HG03060 (cell line): ENCODE data around the gene ASTN2.
A peak's percentile ranks its signal among the peaks of the same experiment; 100 is the strongest.
"Not testable (repeated sequence)": the region's sequence is repeated elsewhere in the genome, so short reads cannot be mapped to it uniquely, and the experiment has no call there.

ENCODE experiments used
- ATAC-seq: cut with Tn5 transposase; IDR thresholded peaks from one replicate; pipeline ENCODE4 v1.9.1; 2021; ENCODE audit warnings: low read depth, moderate number of reproducible peaks; ENCODE audit not compliant: unreplicated experiment

ASTN2 gene

DNA sequence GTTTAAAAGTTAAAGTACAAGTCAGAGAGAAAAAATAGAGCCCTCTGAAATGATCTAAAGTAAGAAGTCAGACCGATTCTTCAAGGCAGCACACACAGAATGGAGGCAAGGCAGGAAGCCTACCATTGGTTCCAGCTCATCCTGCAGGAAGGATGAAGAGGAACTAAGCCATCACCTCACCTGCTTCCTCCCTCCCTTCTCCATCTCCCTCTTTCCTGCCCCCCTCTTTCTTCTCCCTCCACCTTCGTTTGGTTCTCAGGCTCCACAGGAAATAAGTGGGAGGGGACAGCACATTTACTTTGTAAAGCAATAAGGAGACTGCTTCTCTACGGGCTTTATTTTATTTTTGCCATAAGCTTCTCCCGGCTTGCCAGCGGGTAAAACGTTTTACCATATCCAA lies 514.3 kb downstream of the ASTN2 start:
- ATAC-seq: no peak

DNA sequence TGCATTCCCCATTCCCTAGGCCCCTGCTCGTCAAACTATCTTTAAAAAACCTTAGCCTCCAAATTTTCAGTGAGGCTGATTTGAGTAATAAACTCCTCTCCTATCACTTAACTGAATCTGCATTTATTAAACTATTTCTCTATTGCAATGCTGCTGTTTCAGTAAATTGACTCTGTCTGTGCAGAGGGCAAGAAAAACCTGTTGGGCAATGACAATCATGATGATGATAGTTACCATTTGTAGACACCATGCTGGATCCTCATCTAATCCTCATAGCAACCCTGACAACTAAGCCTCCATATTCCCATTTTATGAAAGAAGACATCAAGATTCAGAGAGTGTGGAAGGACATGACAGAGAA lies 514.9 kb downstream of the ASTN2 start:
- ATAC-seq: no peak

DNA sequence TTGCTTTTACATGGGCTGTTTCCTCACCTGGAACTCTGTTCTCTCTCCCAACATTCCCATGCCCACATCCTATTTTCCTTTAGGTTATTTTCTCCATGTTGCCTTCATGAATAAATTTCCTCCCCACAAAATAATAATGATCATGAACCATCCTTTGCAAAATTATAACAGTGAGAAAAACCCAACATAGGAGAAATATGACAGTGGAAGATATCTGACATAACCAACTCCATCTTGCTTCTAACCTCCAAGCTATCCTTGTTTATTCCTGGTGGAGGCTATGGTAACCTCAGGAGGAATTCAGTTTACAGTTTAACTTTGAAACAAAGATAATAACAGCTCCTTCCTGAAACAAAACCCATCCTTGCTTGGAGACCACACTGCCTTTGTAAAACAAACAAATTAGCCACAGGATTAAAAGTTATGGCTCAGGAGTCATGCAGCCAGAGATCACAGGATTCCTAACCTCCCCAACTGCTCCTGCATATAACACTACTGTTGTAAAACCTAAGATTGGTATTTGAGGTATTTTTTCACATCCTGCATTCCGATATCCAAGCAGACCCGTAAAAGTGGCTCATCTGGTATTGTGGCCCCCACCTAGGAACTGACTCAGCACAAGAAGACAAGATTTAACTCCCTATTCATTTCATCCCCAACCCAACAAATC lies 515.4 kb downstream of the ASTN2 start:
- no peak for ATAC-seq

DNA sequence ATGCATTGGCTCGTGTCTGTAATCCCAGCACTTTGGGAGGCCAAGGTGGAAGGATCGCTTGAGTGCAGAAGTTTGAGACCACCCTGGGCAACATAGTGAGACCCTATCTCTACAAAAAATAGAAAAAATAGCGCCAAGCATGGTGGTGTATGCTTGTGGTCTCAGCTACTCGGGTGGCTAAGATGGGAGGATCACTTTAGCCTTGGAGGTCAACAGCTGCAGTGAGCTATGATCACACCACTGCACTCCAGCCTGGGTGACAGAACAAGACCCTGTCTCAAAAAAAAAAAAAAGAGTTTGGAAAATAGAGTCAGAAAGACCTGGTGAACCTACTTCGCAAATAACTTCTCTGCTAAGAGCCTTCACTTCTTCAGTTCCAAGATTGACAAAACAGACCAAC lies 516.7 kb downstream of the ASTN2 start:
- not testable (repeated sequence) for ATAC-seq

DNA sequence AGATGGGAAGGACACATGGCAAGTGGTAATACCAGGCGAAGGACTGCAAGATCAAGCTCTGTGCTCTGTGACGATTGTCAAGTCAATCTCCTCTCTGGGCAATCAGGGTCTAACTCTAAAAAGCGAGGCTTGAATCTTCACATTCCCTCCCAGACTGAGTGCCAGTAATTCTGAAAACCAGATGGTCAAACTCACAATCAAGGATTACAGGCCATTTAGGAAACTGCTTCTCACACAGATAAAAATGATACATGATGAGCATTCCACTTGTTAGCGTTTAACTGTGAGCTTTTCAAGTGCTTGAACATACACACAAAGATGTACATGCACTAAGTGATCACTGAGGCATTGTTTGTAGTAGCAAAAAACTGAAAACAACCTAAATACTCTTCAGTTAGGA lies 517.7 kb downstream of the ASTN2 start:
- ATAC-seq: no peak

DNA sequence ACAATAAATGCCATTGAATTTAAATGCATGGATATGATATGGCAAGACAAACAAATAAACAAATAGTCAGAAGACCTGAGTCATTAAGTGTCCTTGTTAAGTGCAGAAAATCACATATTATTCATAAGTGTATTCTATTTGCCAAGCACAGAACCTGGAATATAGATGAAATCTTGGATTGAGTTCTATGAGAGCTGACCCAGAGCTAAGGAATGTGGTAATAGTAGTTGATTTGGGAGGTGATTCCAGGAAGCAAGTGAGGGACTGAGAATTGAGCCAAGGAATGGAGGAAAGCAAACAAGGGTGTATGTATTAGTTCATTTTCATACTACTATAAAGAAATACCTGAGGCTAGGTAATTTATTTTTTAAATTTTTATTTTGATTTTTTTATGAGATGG lies 518.9 kb downstream of the ASTN2 start:
- no peak for ATAC-seq

DNA sequence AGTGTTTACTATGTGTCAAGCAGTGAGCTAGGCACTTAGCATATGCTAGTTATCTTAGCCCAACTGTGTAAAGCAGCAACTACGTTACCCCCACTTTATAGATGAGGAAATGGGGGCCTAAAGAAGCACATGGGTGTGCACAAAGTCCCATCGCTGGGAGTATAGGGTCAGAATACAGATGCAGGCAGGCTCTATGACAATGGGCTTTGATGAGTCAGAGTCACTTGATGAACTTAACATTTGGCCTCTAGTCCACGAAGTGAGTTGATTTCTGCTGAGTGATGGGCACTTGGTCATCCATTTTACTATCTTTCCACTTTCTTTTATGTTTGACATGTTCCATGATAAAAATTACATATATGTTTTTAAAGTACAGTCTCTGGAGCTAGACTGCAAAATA lies 523.4 kb downstream of the ASTN2 start:
- no peak for ATAC-seq

DNA sequence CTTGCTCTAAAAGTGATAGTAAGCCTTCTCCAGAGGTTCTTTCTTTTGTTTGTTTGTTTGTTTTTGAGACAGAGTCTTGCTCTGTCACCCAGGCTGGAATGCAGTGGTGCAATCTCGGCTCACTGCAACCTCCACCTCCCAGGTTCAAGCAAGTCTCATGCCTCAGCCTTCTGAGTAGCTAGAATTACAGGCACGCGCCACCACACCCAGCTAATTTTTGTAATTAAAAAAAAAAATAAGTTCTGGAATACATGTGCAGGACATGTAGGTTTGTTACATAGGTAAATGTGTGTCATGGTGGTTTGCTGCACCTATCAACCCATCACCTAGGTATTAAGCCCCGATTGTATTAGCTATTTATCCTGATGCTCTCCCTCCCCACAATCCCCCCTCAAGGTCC lies 526.4 kb downstream of the ASTN2 start:
- ATAC-seq: not testable (repeated sequence)

DNA sequence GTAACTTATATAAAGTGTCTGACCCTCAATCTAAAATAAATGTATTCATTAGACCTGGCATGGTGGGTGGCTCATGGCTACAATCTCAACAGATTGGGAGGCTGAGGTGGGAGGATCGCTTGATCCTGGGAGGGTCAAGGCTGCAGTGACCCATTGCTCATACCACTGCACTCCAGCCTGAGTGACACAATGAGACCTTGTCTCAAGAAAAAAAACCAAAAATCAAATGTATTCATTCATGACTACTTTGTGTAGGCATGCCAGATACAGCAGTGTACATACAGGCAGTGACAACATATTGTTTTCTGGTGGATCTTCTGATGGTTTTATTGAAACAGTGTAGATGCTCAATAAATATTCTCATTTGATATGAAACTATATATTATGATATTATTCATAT lies 526.8 kb downstream of the ASTN2 start:
- ATAC-seq: no peak

DNA sequence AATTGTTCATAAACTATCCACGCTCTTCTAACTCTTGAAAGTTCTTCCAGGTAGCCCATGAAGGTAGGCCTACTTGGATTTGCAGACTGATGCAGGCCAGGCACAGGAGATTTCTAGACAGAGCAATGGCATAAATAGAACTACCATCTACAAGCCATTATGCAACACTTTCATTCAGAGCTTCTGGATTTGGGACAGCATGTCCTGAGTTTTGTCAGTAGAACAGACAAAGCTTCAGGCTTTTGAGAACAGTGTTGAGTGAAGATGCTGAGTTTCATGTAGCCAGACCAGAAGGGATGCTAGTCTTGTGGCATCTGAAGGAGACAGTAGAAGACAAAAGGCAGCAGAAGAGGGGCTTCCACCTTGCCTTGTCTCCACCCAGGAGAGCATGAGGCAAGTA lies 531.2 kb downstream of the ASTN2 start:
- no peak for ATAC-seq

DNA sequence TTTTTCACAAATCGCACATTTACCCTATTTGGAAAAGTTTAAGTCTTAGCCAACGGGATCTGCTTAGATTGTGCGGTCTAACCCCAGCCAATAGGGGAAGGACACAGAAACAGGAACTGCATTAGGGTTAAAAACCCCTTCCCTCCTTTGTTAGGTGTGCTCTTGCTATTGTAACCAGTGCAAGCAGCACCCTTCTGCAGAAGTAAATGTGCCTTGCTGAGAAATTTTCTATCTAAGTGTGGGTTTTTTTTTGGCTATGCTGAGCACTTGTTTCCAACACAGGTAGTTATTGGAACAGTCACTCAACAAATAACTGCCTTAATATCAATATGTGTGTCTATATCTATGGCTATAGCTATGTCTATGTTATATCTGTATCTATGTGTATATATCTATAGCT lies 537.8 kb downstream of the ASTN2 start:
- no peak for ATAC-seq

DNA sequence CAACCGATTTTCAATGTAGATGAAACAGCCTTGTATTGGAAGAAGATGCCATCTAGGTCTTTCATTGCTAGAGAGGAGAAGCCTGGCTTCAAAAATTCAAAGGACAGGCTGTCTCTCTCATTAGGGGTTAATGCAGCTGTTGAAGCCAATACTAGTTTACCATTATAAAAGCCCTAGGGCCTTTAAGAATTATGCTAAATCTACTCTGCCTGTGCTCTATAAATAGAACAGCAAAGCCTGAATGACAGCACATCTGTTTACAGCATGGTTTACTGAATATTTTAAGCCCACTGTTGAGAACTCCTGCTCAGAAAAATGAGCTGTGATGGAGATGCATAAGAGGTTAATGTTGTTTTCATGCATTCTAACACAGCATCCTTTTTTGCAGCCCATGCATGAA lies 539.3 kb downstream of the ASTN2 start:
- ATAC-seq: no peak

DNA sequence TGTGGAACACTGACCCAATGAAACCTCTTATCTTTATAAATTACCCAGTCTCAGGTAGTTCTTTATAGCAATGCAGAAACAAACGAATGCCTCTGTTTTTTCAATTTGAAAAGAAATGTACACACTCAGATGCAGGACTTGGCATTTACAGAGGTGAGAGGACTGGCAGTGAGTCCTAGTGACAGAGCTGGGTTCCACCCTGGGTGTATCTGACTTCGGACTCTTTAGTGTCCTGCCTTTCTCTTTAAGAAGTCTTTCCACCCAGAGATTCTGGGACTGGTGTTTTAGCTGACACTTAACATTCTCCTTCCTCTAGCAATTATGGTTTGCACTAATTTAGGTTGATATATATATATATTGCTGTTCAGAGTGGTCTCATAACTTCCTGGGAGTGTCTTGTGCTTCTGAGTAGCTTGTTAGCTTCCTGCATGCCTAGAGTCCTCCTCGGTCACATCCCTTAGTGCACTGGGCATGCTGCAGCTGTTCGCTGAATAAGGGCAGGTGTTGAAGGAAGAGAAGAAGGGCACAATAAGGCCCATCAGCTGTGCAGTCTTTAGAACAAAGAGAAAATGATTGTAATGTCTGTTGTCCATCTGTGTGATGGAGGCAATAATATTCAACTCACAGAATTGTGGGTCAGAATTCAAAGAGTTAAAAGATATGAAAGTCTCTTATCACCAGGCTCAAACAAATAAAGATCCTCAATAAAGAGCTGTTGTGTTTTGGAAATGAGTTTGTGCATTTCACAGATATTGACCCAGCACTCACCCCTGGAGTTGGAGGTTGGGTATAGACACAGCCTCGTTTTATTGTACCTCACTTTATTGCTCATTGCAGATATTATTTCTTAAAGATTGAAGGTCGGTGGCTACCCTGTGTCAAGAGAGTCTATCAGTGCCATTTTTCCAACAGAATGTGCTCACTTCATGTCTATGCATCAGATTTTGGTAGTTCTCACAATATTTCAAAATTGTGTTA lies 540.6 kb downstream of the ASTN2 start:
- no peak for ATAC-seq

DNA sequence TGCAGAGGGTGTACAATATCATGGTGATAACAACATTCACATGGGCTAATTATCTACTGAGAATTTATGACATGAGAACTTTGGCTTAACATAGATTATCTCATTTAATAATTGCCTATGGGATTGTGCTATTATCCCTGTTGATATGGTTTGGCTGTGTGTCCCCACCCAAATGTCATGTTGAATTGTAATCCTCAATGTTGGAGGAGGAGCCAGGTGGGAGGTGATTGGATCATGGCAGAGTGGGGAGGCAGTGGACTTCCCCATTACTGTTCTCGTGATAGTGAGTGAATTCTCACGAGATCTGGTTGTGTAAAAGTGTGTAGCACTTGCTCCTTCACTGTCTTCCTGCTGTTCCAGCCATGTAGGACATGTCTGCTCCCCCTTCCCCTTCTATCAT lies 541.4 kb downstream of the ASTN2 start:
- ATAC-seq: no peak

DNA sequence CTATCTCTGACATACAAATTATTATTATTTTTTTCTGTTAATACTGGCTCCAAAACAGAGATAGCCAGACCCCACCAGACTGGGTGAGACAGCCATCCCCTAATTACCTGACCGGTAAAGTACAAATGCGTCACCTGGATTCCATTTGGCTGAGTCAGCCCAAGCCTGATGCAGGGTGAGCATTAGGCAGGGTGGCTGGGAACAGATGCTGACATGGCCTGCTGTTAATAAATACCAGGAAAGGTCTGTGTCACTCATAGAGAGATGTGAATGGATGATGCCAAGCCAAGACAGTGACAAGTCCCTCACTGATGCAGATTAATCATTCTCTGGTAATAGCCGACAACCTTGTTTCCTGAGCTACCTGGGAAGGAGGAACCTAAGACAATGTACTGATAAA lies 544.3 kb downstream of the ASTN2 start:
- ATAC-seq: no peak

DNA sequence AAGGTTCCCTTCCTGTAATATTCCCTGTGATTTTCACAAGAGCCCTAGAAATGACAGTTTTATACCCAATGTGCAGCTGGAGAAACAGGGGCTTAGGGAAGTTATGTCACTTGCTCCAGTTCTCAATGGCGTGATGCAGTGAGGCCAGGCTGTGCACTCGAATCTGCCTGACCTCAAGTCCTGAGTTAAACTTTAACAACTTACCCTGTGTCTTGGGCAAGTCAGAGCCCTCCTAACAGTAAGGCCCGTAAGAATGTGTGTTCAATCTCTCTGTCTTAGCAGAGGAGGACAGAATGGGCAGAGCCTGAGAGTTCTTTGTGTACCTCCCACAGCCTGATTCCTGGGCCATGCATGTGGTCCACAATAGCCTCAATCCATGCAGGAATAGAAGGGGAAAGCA lies 546.7 kb downstream of the ASTN2 start:
- ATAC-seq: peak; percentile 85

DNA sequence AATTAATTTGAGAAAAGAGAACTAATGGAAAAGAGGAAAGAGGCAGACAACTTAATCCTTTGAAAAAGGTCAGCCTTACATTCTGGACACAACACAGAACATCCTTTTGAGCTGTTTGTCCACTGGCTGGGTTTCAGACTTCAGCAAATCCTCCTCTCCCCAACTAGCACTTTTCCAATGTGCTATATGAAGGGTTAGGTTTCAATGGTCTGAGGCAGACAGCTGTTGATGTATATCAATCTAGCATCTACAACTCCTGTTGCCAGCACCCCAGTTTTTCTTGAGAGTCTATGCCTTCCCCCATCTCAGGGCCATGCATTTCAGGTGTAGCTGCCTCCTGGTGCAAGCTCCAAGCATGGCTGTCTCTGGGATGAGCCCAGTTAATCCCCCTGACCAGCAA lies 553.5 kb downstream of the ASTN2 start:
- no peak for ATAC-seq

DNA sequence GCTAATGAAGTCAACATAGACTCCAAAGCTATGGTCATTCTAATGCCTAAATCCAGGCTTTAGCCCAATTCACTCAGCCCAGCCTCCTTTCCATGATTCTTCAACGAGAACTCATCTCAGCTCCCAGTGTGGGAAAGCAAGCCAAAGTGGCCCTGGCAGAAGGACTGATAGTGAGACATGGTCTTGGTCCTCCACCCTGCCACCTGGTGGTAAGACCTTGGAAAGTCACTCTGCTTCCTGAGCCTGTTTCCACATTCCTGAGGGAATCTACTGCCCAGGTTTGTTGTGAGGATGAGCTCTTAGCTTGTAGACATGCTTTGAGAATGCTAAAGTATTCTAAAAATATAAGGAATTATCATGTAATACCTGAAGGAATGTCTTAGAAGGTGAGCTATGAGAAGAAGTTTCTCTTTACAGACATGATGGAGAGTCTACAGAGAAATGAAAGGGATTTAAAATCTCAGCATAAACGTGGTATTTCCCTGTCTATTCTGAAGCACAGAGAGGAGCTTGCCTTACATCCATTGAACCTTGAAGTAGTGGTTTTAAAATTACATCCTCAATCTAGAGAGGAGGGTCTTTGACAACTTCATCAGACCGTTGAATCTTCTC lies 554.2 kb downstream of the ASTN2 start:
- no peak for ATAC-seq

DNA sequence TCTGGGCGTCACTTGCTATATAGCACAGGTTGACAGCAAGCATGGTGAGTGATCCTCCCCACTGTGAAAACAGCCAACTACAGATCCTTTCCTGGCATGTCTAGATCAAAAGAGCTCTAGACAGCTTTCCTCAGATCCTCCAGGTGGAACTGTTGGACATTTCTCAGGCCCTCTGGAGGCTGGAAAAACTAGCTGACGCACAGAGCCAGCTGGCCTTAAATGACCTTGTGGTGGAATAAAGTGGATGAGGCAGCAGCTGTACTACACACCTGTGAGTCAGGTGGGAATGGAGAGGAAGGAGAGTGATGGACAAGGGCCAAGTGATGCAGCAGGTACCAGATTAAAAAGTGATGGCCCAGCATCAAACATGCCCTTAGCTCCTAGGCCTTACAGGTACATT lies 555.1 kb downstream of the ASTN2 start:
- ATAC-seq: no peak

DNA sequence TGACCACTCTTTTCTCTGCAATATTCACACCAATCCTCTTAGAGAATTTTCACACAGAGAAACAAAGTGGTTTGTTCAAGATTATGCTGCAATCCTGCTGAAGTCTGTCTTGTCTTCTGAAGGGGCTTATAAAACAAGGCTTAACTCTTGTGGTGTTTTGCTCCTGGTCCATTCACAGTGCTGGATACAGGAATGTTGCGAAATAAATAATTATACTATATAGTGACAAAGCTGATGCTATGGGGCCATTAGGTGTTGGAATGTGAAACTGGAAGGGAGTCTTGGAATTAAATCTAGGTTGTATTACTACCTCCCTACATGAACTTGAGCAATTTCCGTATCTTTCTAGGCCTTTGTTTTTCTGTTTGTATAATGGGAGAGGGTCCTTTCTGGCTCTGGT lies 557.5 kb downstream of the ASTN2 start:
- no peak for ATAC-seq

DNA sequence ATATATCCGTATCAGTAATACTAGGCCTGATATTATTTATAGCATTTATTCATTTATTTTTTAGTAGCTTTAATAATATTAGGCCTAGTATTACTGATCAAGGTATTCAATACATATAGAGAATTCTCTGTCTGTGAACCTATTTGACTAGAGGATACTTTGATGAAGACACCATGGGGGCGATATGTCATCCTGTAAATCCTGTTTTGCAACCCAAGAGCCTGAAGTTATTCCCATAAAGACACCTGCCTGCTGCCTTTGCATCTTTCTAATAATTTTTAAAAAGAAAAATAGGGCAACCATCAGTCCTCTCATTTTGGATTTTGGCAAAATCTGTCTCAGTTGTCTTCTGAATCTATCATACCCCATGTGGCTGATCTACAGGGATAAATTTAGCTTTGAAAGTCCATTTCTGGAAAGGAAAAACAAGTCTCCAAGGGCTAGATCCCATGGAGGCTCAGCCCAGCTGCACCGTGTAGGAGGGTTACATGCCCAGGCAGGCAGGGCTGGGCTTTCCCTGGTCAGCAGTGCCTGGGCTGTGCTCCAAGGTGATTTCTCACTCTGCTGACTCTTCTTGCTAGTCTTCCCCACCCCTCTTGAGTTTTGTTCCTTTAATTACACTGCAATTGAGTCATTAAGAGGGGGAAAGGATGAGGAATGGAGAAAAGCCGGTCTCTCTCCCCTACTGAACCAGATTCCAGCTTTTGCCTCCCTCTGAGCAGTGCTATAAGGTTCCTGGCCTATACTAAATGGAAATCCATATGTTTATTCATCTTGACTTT lies 558.8 kb downstream of the ASTN2 start:
- ATAC-seq: no peak
